Umbilical cord (tissue), 2 donors: ENCODE results near the gene TMTC3. TPM values are rescaled to one million over a fixed set of nuclear protein-coding genes. Genes with fewer than 3 reads are reported as not detected.
"Not testable (repeated sequence)": the region's sequence is repeated elsewhere in the genome, so short reads cannot be mapped to it uniquely, and the experiment has no call there.

Experiments
- DNase-seq: peaks from one replicate; pipeline ENCODE4 v3.0.0-alpha.2; 2015; ENCODE audit warnings: low spot score
- total RNA-seq: library from RNA; depleted of rRNA; stranded (reverse); fragments of >200 nt; gene quantifications from one replicate; pipeline ENCODE4 v1.2.3, GENCODE V29; 2014; ENCODE audit warnings: low replicate concordance; ENCODE audit not compliant: insufficient read depth

Gene TMTC3
- 52.0 TPM for total RNA-seq

GRCh38 chr12:88141774-88142609, at the start of gene TMTC3, which contains the start of gene CEP290:
Gene TMTC3, plus strand, starts transcription at chr12:88142307. Its CDS starts 6,009 bp downstream, at chr12:88148316.
Gene CEP290, minus strand, starts transcription at chr12:88142088. Its CDS starts 781 bp downstream, at chr12:88141307.
- DNase-seq = peak; percentile 100

- DNase-seq = no peak
These were observed 49.3 kb upstream of the TMTC3 start for GRCh38 chr12:88092771-88093170.

GRCh38 chr12:88093573-88093972, 48.5 kb upstream of the TMTC3 start:
- DNase-seq = no peak

GRCh38 chr12:88108021-88108420, 34.1 kb upstream of the TMTC3 start:
- no peak for DNase-seq

GRCh38 chr12:88111074-88111652, 30.9 kb upstream of the TMTC3 start:
- DNase-seq = peak; percentile 30

- DNase-seq = peak; percentile 1
These were observed 28.2 kb upstream of the TMTC3 start for GRCh38 chr12:88113871-88114270.

GRCh38 chr12:88122666-88123065, 19.4 kb upstream of the TMTC3 start:
- no peak for DNase-seq

- DNase-seq = no peak
These were observed 15.0 kb upstream of the TMTC3 start for GRCh38 chr12:88127099-88127498.

- no peak for DNase-seq
These were observed 14.3 kb upstream of the TMTC3 start for GRCh38 chr12:88127855-88128254.

- no peak for DNase-seq
These were observed 9.7 kb upstream of the TMTC3 start for GRCh38 chr12:88132392-88132791.

GRCh38 chr12:88133181-88133580, 8.9 kb upstream of the TMTC3 start:
- not testable (repeated sequence) for DNase-seq

GRCh38 chr12:88139711-88140110, 2.4 kb upstream of the TMTC3 start:
- not testable (repeated sequence) for DNase-seq

- no peak for DNase-seq
These were observed 708 bp upstream of the TMTC3 start for GRCh38 chr12:88141425-88141773.

GRCh38 chr12:88142610-88142991, 494 bp downstream of the TMTC3 start:
- DNase-seq = no peak

- DNase-seq = no peak
These were observed 1.9 kb downstream of the TMTC3 start for GRCh38 chr12:88144037-88144436.

GRCh38 chr12:88144546-88145468, 2.7 kb downstream of the TMTC3 start:
- no peak for DNase-seq

GRCh38 chr12:88145567-88146505, 3.7 kb downstream of the TMTC3 start:
- DNase-seq = no peak

GRCh38 chr12:88150063-88150462, 8.0 kb downstream of the TMTC3 start:
- no peak for DNase-seq

GRCh38 chr12:88153959-88154358, 11.9 kb downstream of the TMTC3 start:
- DNase-seq = peak; percentile 40

- DNase-seq = no peak
These were observed 14.1 kb downstream of the TMTC3 start for GRCh38 chr12:88156075-88156654.
